ENCODE data around the gene PROSER3.

DNA sequence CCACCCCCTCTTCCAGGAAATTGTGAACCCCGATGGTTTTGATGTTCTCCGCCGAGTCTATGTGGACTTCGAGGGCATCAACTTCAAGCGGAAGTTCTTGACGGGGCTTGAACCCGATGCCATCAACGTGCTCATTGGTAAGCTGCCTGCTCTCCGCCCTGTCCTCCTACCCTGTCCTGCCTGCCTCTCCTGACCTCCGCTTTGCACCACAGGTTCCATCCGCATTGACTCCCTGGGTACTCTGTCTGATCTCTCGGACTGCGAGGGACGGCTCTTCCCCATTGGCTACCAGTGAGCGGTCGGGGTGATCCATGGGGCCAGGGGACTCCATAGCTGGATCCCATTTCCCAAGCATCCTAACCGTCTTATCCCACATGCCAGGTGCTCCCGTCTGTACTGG lies 27.6 kb upstream of the PROSER3 start:
- TF ChIP-seq POLR2AphosphoS5 (IDR thresholded peaks at IDR 0.05; ENCODE audit: low read depth) = no peak
- TF ChIP-seq, protein P1, sequence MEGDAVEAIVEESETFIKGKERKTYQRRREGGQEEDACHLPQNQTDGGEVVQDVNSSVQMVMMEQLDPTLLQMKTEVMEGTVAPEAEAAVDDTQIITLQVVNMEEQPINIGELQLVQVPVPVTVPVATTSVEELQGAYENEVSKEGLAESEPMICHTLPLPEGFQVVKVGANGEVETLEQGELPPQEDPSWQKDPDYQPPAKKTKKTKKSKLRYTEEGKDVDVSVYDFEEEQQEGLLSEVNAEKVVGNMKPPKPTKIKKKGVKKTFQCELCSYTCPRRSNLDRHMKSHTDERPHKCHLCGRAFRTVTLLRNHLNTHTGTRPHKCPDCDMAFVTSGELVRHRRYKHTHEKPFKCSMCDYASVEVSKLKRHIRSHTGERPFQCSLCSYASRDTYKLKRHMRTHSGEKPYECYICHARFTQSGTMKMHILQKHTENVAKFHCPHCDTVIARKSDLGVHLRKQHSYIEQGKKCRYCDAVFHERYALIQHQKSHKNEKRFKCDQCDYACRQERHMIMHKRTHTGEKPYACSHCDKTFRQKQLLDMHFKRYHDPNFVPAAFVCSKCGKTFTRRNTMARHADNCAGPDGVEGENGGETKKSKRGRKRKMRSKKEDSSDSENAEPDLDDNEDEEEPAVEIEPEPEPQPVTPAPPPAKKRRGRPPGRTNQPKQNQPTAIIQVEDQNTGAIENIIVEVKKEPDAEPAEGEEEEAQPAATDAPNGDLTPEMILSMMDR (IDR thresholded peaks at IDR 0.05; ENCODE audit: insufficient read depth, low read length) = no peak
- no peak for TF ChIP-seq SPI1 (IDR thresholded peaks at IDR 0.05; ENCODE audit: borderline replicate concordance, low read depth)
- TF ChIP-seq GABPA (IDR thresholded peaks at IDR 0.05; ENCODE audit: low read depth) = no peak
